HG02759 (cell line): ENCODE measurements around the gene CSGALNACT2.
"Not testable (repeated sequence)": the region's sequence is repeated elsewhere in the genome, so short reads cannot be mapped to it uniquely, and the experiment has no call there.

ENCODE experiments used
- ATAC-seq: cut with Tn5 transposase; IDR thresholded peaks from one replicate; pipeline ENCODE4 v1.9.1; 2021; ENCODE audit warnings: mild to moderate bottlenecking, moderate library complexity; ENCODE audit not compliant: unreplicated experiment

CSGALNACT2 gene

DNA sequence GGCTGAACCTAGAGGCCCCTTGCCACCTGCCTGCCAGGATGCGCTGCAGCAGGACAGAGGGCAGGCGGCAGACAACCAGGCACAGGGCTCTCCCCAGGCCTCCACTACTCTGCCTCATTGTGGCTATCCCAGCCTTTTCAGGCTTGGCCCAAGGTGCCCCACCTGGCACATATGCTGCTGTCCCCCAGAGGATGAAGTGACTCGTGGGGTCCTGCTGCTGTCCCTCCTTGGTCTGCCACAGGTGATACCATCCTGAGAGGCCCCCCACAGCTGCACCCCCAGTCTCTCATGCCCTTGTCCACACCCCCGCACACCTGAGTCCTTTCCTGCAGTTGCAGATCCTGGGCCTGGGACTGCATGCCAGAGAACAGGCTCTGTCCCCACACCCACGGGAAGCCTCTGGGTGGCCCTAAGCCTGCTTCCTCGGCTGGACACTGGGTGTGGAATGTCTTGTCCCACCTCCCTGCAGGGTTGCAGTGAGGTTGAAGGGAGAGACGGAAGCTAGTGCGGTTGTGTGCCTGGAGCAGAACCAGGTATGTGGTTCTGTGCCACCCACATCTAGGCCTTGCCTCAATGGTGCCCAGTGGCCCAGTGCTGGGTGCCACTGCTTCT is 73.3 kb downstream of the CSGALNACT2 start:
- no peak for ATAC-seq

DNA sequence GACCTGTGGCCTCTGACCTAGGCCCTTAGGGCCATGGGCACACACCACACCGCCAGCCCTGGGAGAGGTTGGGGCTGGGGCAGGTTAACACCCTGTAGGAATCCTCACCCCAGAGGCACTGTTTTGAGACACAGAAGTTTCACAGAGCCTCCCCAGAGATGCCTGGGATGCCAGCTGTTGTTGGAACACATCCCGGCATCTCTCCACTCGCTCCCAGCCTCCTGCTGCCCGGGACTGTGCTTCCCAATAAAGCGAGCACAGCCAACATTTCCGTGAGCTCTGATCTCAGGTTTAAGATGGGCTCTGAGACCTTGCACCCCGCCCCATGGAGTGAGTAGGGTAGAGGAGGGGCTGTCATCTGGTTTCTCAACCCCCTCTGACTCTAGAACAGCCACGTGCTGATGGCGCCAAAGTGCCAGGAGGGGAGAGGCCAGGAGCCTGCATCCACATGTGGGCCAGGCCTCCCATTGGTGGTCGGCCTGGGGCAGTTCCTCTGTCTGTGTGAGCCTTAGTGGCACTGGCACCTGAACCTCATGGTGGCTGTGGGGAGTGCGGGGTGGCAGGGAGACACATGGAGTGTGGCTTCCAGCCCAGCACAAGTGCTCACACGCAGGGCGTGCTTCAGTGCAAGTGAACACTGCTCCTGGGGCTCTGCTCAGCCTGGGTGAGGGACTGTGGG is 73.9 kb downstream of the CSGALNACT2 start:
- ATAC-seq, result no peak

DNA sequence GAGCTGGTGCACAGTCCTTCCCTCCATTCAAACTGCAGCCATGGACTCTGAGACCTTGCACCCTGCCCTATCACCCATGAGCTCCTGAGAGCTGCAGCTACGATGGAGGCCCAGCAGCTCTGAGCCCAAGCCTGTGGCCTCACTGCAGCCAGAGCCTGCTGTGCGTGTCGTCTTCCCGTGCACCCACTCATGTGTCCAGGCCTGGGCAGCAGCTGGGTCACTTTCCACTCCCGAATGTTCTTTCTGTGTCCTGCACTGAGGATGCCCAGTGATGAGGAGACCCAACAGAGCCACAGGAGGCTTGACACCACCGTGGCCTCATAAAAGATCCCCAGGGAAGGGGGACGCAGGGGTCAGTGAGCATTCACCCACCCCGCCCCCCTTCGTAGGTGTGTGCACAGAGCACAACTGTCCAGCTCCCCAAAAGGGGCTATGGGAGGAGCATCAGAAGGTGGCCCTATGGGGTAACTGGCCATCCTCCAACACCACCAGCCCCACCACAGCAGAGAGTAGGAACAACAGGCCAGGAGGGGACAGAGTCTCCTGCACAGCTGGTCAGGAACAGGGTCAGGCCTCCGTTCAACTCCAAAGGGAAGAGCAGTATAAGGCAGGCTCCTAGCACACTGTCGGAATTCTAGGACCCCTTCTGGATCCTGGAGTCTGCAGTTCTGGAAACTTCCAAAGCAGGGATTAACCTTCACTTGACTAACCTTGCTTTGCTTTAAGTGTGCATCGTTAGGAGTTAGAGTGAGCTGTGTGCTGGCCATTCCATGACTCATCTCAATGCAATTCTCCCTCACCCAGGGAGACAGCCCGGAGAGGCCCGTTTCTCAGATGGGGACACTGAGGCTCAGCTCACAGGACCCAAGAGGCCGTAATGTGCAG is 76.1 kb downstream of the CSGALNACT2 start:
- ATAC-seq, result no peak

DNA sequence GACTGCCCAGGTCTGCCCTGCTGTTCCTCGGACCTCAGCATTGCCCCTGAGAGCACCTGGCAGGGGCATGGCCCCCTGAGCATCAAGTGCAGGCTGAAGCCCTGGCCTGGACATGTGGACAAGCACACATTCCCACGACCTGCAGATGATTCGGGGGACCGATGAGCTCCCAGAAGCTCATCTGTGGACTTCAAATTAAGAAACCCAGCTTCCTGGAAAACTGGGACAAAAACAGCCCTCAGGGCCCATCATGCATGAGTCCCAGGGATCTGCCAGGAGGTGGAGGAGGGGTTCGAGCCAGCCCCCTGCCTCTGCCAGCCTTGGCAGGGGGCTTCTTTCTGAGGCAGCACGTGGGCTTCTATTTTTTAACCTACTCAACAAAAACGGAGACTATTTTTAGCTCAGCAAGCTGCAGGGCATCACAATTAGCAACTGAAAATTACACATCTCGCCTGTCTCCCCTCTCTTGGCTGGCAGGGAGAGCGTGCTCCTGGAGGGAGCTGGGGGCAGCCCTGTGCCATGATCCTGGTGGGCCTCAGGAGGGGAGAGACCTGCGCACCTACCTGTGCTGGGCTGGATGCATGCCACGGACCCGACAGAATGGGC is 76.8 kb downstream of the CSGALNACT2 start:
- ATAC-seq, result no peak

DNA sequence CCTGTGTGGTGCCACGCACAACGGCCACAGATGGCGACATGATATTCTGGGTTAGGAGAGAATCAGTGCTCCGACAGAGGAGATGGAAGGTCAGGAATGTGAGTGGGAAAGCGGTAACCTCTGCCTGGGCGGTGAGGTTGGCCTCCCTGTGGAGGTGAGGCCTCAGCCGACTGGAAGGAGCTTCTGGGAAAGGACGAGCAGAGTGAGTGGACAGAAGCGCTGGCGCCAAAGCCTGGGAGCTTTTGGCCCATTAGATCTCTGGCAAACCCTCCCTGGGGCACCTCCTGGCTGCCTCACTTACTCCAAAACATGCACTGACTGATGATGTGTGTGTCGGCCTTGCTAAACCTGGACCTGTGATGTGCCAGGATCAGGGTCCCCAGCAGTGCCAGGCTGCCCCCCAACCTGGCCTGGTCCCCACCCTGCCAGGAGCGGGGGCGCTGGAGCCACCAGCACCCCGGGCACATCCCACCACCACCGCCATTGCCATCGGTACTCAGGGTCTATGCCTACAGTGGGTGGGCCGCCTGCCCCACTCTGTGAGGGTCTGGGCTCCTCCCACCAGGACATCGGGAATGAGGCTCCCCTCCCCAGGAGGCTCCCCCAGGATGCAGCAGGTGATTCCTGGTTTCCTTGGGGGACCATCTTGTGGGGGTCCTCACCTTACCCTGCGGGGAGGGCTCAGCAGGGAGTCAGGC is 77.7 kb downstream of the CSGALNACT2 start:
- ATAC-seq, result no peak

DNA sequence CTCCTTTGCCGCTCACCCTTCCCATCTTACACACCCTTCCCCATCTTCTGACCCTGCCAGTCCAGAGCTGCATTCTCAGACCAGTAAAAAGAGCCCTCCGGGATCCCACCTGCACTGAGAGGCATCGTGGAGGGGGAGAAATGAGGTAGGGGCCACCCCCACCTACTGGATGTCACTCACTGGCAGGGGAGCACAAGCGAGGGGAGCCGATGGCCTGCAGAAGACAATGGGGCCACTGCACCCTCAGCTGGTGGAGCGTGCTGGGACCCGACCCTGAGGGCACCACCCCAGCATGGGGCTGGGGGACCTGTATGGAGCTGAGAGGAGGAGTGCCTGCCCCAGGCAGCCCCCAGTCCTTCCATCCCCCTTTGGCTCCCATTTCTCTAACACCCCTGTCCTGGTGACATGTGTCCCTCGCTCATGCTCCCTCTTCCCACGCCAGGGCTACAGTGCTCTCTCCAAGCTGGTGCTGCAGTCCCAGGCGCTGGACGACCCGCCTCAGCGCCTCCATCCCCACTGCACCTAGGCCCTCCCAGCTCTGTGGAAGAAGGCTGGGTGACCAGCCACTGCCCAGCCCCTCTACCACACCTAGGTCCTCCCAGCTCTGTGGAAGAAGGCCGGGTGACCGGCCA is 78.8 kb downstream of the CSGALNACT2 start:
- ATAC-seq, result no peak

DNA sequence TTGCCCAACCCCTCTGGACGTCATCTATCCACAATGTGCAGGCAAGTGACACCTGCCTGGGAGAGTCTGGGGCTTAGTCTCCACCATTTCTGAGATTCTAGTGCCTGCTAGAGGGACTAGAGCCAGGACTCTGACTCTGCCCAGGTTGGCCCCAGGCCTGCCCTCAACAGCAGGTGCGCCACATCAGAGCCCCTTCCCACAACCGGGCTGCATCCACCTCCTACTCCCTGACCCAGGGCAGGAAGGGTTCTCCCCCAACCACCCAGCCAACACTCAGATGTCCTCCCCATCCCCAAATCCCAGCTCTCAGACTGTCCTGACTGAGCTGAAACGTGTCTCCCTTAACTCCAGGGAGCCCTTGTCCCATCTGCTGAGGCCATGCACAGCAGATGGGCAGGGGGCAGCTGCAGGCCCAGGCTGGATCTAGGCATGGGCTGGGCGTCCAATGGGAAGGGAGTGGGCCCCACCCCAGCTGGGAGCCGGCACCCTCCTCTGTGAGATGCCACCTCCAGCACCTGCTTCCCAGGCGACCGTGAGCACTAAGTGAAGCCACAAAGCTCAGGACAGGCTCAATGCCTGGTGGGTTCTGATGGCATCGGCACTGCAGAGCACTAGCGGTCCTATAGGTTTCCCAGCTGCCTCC is 79.4 kb downstream of the CSGALNACT2 start:
- no peak for ATAC-seq

DNA sequence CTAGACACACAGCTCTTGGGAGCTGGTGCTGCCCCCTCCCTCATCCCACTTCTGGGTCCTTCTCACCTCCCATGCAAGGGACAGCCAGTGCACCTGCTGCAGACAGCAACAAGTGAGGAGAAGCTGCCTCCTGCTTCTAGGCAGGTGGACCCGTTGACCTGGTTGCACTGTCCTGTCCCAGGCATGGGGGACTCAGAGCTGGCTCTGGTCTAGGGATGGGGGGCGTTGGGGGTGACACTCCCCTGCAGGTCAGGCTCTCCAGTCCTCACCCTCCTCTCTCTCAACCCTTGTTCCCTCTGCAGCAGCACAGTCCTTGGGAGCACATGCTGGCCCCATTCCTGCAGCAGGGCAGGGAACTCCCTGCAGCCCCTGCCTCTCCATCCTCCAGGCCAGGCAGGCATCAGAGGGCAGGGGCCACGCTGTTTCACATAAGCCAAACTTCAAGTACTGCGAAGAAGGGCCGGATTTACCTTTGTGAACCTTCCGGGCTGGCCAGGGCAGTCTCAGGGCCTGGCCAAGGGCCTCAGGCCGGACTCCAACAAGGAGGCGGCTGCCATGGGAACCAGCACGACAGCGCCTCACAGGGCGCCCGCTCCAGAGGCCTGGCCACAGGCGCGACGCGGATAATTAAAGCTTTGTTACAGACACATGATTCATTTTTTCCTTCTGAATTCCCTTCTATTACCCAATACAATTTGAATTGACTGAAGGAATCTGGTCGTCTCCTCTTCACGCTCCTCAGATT is 80.1 kb downstream of the CSGALNACT2 start:
- no peak for ATAC-seq

DNA sequence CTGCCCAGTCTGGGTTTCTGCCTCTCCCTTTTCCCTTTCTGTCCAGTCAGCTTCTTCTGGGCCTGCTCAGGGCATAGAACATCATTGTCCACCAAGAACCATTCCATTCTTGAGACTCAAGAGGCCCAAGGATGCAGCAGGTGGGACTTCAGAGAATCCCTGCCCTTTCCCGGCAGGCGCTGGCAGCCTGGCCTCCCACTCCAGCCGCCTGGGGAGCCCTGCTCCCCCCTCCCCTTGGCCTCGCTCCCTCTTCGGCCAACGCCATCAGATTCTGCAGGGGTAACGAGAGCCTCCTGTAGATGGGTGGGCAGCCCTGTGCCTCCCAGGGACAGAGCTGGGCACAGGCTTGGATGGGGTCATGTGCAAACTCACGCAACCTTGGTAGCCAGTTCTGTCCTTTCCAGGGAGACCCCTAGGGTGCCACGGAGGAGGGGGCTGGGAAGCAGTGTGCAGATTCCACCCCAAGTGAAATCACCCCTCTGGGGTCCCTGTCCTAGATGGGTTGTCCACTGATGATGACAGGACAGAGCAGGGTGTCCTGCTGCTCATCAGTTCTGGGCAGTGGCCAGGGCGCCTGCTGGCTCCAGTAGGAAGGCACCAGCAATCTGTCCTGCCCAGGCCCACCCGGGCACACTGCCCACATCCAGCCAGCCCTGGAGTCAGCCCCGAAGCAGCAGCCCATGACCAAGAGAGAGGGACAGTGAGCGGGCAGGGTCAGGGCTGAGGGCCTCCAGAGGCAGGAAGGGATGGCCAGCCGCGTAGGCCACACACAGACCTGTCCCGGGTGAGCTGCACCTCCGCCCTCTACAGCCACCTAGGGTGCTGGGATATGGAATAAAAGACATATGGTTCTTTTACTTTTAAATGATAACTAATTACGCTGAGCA is 80.9 kb downstream of the CSGALNACT2 start:
- no peak for ATAC-seq

DNA sequence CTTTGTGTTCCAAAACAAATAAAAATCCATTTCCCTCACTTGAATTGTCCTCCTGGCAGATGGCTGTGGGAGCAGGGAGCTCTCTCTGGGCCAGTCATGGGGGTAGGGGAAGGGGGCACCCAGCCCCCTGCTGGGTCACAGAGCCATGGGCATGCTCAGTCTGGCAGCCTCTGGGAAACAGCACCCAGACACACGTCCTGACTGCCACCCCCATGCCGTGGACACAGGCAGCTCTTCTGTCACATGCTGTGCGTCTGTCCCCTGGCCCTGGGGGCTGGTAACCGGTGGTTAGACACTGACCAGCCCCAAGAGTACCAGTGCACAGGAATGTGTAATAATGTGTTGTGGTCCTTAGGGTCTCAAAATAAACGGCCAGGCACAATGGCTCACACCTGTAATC is 81.6 kb downstream of the CSGALNACT2 start:
- ATAC-seq, result no peak

DNA sequence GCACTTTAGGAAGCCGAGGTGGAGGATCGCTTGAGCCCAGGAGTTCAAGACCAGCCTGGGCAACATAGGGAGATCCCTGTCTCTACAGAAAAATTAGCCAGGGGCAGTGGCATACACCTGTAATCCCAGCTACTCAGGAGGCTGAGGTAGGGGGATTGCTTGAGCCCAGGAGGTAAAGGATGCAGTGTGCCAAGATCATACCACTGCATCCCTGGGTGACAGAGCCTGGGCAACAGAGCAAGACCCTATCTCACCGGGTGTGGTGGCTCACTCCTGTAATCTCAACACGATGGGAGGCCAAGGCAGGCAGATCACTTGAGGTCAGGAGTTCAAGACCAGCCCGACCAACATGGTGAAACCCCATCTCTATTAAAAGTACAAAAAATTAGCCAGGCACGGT is 82.0 kb downstream of the CSGALNACT2 start:
- not testable (repeated sequence) for ATAC-seq

DNA sequence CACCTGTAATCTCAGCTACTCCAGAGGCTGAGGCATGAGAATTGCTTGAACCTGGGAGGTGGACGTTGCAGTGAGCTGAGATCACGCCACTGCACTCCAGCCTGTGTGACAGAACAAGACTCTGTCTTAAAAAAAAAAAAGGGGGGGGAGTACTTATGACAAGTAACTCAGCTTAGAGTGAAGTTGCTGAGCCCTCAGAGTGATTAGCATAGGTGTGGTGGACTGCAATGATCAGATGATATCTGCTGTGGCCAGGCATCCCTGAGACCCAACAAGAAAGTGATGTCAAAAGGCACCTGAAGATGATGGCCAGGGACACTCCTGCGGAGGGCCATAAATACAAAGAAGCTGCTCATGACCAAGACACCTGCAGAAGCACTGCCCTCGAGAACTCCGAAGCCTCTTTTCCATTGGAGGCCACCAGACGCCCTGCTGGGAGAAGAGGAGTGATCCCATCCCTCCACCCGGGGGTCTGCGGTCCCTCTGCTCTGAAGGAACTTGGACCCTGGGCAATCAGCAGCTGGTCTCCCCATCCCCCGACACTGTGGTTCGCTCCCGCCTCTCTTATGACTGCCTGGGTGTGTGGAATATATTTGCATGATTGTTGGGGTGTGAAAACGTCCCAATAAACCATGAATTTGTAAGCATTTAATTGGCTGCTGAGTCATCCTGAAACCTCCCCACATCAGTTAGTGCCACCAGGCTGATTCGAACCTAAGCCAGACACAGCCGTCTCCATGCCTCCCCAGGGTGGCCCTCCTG is 82.6 kb downstream of the CSGALNACT2 start:
- peak; percentile 51 for ATAC-seq

DNA sequence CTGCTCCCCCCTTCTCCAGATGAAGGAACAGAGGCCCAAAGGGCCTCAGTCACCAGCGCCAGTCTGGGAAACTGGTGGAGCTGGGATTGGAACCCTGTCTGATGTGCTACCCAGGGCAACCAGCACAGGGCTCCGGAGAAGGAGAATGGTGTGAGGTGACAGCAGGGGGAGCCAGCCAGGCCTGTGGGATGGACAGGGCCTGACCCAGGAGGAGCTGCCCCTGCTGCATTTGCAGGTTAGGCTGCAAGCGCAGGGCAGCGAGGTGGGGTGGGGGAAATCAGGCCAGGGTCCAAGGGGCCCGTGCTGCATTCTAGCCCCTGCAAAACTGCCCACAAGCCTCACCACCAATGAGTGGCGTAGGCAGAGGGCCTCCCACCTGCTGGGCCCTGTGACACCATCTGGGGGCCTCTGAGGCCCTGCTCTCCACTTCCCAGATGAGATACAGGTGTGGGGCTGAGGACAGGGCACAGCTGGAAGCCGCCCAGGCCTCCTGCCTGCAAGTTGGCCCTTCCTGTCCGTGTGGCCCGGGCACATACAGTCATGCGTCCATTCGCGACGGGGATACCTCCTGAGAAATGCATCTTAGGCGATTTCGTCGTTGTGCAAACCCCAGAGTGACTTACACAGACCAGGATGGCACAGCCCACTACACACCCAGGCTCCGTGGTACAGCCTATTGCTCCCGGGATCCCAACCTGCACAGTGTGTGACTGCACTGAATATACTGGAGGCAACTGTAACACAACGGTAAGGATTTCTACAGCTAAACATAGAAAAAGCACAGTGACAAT is 83.4 kb downstream of the CSGALNACT2 start:
- peak; percentile 4 for ATAC-seq

DNA sequence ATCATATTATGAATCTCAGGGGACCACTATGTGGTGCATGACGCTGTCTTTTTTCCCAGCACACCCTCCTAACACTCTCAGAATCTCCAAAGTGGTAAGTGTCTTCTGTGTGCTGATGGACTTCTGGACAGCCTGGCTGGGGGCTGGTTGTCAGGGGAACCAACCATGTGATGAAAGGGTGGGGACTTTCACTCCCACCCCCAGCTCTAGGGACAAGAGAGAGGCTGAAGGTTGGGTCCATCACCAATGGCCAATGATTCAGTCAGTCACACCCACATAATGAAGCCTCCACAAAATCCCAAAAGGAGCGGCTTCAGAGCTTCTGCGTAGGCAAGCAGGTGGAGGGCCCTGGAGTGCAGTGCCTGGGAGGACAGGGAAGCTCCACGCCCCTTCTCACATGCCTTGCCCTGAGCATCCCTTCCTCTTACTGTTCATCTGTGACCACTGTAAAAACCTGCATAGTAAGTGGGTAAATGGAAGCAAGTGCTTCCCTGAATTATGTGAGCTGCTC is 84.0 kb downstream of the CSGALNACT2 start:
- no peak for ATAC-seq

DNA sequence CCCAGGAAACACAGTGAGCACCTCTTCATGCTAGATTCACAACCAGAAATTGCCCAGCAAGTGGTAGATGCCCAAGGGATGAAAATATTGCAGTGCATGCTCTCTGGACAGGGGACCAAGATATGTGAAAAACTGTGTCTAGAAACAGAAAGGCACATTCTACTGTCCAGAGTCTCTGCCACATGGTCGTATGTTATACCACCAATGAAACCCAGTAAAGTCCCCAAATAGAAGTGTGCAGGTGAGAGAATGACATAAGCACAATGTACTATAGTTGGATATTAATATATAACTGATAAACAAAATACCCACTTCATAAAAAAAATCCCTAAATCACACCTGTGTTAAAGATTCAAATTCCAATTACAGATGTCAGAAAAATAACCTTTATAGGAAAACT is 84.8 kb downstream of the CSGALNACT2 start:
- peak; percentile 29 for ATAC-seq

DNA sequence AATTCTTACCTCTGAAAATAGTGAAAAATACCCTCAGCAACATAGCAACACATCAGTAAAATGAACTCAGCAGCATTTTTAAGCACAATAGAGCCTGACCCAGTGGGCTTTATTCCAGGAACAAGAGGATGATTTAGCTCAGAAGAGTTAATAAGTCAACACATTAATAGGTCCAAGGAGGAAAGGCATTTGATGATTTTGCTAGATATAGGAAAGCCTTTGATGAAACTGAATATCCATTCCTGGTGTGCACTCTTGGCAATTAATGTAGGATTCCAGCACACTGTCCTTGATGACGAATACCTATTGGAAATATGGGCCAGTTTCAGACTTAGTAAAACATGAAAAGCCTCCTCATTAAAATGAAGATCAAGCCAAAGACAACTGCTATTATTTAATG is 86.1 kb downstream of the CSGALNACT2 start:
- no peak for ATAC-seq
